HepG2 (cell line): ENCODE data around the gene RRAS2.
"Not testable (repeated sequence)": the region's sequence is repeated elsewhere in the genome, so short reads cannot be mapped to it uniquely, and the experiment has no call there.

Source experiments
- CENPT ChIP-seq: sonication (generic); formaldehyde crosslinking; IDR thresholded peaks from 2 replicates; pipeline ENCODE4 v1.8.0; 2022; ENCODE audit warnings: low read depth, mild to moderate bottlenecking, moderate library complexity, missing genetic modification reagents
- ERF ChIP-seq: IDR thresholded peaks from 2 replicates; pipeline ENCODE4 v1.6.1; 2018; ENCODE audit warnings: missing biosample characterization, missing genetic modification reagents
- SUZ12 ChIP-seq: fragments of 150-350 bp; IDR thresholded peaks from 2 replicates; pipeline ENCODE4 v1.6.1; 2014; ENCODE audit warnings: low read depth, low read length

- TF ChIP-seq ERF (CRISPR knock-in tag); SUZ12; CENPT (CRISPR knock-in tag): not testable (repeated sequence)
Measured at GRCh38 chr11:14354604-14355003, 4.4 kb downstream of the RRAS2 start.
